GM21447 (cell line): ENCODE results near the gene RETREG1.

Experiments used
- ATAC-seq: cut with Tn5 transposase; IDR thresholded peaks from one replicate; pipeline ENCODE4 v1.9.1; 2021; ENCODE audit not compliant: unreplicated experiment

Gene RETREG1

DNA sequence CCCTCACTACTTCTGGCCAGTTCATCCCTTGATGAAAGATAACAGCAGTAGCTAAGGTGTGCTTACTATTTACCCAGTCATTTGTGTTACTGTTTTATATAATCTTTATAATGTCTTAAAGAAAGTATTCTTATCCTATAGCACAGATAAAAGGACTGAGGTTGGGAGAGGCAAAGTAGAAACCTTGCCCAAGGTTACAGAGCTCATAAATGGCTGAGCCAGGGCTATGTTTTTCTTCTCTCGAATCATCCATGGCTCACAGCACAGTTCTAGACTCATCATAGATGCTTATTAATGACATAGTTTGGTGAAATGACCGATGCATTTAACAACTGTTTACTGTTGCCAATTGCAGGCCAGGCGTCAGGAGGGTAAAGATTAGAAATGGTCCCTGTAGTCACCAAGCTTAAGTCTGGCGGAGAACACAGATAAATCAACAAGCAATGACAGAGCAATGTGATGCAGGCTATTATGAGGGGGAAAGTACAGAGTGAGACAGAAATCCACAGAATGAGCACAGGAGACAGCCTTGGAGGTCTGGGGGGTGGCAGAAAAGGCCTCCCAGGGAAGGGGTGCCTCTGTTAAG is 85.6 kb downstream of the RETREG1 start:
- no peak for ATAC-seq

DNA sequence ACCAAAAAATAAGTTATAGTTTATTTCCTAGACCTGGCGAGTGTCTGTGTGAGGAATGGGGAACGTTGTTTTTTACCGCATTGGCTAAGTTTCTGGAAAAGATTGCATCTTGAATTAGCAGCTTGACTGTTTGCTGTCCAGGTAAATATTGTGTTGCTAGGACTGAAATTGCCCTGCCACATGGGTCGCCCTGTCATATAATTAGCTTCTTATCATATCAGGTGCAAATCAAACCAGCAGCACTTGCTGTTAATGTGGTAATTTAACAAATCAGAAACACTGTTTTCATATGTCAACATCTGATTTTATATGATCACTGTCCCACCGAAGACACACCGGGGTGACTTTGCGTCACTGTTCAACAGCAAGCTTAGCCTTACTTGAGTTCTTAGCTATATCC is 87.5 kb downstream of the RETREG1 start:
- no peak for ATAC-seq

DNA sequence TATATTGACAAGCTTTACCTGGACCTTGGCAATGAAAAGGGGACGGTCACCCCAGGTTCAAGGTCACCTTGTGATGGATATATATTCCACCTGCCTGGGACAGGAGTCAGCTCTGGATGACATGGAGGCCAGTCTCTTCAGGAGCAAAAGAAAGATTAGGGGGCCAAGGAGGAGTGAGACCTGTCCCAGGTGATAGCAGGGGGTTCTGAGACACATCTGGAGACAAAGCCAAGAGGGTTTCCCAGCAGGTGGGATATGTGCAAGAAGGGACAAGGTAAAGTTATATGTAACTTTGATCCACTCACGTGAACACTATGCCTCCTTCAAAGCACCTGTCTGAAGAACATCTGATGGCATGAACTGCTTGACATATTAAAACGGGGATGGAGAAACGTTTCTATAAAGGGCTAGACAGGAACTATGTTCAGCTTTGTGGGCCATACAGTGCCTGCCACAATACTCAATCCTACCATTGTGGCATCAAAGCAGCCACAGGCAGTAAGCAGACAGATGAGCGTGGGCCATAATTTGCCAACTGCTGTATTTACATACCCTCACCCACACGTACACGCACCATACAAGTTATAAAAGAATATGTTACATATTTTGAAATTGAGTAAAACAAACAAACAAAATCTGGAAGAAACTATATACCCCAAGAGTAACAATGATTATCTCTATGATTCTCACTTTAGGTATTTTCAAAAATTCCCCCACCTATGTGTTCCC is 88.3 kb downstream of the RETREG1 start:
- no peak for ATAC-seq

DNA sequence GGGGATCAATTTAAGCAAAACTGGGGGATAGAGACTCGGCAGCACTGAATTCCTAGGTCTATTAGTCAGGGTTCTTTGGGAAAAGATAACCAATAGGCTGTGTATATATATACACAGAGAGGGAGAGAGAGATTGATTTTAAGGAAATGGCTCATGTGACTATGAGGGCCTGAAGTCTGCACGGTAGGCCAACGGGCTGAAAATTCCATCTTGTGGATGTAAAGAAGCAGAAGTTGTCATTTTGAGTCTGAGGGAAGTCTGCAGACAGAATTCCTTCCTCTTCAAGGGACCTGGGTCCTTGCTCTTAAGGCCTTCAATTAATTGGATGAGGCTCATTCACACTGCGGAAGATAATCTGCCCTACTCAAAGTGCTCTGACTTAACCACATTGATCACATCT is 91.1 kb downstream of the RETREG1 start:
- no peak for ATAC-seq

DNA sequence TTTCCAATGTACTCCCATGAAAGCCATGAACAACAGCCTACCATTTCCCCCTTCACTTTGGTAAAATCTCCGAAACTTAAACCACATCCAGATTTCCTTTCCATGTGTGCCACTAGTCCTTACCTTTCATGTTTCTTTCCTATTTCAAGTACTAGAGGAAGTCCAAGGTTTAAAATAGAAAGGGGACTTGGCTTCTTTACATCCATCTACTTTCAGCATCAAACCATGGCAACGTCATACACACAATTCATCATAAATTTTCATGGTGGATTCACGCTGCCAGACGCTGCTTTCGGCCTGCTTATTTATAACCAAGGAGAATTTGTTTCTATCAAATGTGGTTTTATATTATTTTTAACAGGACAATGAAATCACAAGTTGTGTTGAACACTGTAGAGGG is 92.5 kb downstream of the RETREG1 start:
- no peak for ATAC-seq

DNA sequence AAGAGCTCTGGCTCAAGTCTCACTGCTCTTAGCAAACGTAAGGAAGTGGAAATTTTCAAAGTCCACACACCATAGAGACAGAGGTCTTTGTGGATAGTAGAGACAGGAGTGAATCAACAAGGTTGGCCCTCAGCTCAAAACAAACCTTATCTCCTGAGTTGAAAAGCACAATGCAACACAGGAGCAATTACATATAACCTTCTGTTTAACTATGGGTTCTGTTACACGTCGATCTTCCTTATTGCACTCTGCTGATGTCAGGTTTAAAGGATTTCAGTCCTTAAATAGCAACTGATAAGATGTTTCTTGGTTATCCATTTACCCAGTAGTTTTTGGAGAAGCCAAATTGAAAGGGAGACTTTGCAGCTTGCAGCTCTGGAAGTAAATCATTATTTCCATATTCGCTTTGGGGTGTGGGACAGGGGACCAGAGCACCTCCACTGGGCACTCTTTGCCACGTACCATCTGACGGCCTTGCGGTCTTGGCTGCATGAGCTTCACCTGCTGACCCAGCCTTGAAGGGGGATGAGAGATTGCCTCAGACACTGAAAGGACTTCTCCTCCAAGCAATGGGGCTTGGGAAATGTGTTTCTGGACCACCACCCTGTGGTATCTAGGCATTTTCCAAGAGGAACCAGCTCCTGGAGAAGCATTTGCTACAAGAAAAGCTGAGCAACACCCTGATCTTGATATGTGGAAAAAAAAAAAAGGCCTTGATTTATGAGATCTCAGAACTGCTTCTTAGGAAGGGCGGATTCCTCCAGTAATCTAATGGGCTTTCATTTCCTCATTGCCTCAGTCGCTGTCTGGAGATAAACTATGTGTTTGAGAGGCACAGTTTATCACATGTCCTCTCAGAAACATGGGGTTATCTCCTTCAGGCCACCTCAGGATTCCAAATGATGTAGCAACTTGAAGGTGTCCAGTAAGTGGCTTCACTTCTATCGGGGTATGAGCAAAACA is 95.0 kb downstream of the RETREG1 start:
- no peak for ATAC-seq

DNA sequence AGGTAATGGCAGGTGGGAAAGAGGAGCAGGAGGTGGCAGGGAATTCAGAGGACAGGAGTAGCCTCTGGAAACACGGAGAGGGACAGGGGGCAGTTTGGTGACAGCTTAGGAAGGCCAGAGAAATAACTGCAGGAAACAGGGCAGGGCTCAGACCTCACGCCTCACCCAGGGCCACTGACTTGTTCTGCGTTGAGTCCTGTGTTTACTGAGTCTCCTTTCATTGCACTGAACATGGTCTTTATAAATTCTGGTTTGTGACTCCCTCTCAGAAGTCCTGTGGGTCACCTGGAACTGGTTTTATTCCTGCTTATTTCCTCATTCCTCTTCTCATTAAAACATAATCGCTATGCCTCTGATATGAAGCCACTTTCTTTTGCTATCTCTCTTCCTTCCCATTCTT is 96.0 kb downstream of the RETREG1 start:
- no peak for ATAC-seq

DNA sequence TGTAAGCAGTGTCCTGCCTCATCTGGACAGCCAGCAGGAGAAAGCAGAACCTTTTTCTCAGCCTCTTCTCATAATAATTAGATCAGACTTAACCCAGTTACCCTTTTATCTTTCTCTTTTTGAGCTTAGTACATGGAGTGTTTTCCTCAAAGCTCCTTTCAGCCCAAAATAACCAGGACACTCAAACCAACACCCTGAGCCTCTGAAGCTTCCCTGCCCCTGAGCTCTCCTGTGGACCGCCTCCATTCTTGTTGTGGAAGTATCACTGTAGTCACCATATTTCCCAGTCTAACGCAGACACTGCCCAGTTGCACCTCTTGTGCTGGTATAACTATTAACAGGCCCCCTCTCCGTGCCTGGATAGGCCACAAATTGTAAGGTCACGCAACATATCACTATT is 97.4 kb downstream of the RETREG1 start:
- ATAC-seq = no peak

DNA sequence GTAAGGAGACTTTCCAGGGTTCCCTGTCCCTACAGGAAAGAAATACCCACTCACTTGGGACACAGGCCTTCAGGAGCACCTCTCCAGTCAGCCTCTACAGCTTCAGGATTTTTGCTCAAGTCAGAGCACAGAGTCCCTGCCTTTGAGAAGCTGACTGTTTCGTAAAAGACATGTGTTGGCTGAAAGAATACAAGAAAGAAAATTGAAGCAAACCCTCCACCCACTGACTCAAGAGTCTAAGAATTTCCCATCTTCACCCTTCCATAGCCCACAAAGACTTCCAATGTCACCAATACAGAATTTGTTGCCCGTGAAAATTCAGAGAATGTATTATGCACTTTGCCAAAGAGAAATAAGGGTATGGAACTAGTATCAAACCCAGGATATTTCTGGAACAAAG is 98.2 kb downstream of the RETREG1 start:
- no peak for ATAC-seq

DNA sequence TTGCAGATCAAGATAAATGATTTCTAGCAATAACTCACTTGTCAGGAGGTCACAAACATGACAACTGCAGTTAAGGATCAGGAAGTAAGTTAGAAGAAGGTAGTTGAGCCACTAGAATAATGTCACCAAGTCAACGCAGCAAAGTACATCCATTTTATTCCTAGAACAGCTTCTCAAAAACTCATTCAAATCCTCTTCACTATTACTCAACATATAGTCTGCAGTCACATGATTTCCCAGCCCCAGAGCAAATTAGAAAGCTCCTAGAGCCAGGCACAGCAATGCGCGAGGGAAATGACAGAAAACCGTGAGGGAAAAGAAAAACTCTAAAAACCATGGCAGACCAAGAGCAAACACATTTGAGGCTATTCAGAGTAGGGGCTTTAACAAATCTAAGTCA is 101.3 kb downstream of the RETREG1 start:
- no peak for ATAC-seq

DNA sequence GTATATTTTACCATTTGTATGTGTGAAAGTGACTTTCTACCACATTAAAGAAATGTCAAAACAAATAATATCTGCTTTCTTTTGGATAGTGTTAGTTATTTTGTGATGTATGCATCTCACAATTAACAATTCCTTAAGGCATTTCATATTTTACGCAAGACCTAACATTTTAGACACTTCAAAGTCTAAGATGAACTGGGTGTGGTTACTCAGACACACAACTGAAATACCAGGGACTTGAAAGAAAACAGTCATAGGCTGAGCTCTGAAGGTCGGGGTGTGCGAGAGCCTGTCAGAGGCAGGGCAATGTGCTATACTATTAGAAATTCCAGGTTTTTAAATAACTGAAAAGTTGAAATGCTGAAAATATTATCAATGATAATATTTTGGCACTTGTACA is 106.7 kb downstream of the RETREG1 start:
- ATAC-seq = no peak

DNA sequence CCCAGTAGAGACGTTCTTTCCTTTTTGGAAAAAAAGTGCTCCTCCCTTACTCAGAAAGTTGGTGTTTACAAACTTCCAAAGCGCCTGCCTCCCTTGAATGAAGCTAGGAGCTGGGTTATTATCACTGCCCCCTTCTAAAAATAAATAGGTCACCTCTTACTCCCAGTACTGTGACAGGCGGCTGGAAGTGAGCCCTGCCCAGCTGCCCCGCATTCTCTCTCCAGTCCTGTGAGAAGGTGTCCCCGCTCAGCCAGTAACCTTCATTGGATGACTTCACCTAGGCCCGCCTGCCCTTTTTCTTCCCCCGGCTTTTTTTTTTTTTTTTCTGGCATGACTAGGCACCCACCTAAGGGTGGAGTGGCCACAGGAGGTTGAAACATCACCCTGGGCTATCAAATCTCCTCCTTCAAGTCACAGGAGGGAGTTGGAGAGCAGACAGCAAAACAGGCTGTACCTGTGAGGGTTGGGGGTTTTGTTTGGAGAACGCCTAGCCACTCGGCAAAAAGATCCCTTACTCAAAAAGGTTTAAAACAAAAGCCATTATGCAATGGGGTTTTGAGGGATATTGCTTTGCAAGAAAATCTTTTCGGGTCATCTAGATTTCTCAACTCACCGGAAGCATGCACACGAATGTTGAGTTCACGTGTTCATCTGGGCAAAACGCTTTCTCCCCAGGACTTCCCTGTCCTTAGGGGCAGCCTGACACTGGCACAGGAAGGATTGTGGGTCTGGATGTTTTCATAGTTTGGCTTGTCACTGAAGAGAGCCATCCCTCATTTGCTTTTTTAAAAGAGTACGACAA is 107.9 kb downstream of the RETREG1 start:
- ATAC-seq = no peak

DNA sequence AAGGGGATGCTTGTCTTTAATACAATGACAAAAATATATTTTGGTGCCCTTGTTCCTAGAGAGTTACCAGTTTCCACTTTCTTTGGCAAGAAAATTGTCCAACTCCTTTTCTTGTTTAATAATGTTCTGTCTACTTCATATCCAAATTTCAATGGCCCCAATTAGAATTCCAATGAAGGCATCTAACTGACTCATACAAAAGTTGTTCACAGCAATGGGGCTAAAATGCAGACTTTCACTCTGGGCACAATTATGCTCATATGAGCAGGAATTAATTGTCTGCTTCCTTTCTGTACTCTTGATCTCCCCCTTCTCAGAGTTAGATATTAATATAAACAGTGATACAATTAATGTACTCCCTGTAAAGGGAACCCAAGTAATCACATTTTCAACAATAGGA is 109.1 kb downstream of the RETREG1 start:
- ATAC-seq = no peak

DNA sequence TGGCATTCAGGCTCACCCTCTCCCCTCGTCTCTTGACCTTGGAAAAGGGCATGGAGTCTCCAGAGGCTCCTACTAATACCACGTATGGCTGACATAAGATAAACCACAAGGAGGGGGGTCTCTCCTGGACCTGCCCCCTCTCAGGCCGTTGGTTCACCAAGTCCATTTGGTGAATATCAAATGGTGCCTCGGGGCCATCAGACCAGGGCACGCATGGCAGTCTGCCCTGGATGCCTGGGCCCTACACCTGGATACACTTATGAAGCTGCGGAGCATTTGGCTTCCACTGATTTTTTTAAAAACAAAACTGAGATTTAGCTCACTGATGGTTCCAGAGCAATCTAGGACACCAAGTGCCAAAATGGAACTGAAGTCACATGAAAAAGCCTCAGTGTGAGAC is 110.9 kb downstream of the RETREG1 start:
- no peak for ATAC-seq

DNA sequence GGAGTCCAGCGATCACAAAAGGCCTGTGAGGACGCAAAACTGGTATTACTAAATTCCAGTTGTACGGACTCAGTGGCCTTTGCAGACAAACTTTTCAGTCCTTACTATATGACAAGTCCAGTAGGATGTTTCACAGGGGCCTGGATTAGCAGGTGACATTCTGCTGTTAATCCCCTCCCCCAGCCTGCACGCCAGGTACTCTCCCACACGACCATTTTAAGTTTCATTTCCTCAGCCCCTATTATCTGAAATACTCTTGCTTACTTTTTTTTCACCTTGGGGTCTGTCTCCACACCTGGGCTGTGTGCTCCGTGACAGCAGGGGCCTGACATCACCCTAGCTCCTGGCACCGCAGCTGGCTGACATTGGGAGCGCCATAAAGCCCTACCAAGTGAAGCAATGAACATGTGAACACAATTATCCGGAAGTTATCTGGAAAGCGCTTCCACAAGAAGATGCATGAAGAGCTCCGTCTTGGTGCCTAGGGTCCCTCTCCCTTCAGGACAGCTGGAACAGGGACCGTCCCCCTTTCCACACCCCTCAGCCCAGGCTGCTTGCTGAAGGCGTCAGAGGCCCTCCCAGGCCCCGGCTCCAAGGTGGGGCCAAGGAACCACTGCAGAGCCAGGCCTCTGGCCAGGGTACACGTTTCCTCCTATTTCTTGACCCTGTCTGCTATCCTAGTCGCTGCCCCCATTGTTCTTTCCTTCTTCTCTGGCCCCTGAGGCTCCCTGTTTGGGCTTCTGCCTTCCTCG is 111.5 kb downstream of the RETREG1 start:
- no peak for ATAC-seq

DNA sequence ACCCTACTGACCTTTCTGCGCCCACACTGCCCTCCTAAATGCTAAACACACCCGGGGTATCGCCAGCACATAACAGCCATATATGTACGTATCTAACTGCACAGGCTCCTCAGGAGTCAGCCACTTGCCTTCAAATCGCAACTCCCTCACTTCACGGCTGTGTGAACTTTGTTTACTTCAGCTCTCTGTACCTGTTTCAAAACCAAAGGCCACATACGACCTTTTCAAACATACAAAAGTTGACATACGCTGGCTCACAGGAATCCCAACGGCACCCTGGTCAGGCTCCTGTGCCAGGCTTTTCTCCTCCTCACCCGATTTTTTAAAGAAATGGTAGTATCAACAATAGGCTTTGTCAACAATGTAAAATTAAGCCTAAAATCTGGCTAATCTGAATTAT is 112.2 kb downstream of the RETREG1 start:
- ATAC-seq = no peak

DNA sequence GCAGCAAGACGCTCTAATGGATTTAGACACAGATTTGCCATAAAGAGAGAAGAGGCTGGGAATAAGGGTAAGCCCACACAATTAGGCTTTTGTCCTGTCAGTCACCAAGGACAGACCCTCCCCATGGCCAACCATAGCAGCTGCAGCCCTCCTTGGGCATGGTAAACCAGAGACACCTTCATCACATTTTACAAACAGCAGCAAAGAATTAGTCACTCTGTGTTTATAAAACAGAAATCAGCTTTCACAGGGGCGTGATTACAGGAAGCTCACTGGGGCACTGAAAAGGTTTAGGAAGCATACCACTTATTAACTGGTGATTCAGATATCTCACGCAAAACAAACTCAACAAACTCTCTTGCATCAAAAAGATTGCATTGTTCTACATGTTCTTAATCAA is 113.9 kb downstream of the RETREG1 start:
- no peak for ATAC-seq

DNA sequence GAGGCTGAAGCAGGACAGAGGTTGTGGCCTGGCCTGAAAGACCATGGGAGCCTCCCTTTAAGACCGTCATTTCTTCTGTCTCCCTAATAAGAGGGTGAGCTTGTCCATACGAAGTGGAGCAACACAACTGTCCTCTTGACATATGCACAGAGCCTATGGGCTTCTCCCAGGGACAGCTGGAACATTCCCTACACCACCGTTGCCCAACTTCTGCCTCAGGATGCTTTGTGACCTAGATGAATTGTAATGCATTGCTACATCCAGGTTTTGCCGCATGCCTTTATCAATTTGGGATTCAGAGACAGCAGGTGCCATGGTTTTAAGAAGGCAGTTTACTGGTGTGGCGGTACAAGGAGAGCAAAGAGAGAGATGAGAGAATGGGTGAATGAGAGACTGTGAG is 116.8 kb downstream of the RETREG1 start:
- no peak for ATAC-seq

DNA sequence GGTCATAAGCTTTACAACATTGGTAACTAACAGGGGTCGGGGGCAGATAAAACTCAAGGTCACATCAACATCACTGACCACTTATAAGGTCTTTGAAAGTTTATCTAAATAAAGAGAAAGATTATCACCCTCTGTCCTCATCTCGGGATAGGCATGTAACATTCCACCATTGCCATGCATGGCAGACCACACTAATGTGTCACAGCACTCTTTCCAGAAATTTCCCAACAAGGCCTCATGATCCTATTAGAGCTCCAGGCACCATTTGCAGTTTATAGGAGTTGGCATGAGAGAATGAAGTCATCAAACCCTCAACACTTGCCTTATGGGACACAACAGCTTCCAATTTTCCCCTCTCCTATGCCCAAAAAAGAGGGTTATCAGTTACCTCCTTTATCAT is 119.3 kb downstream of the RETREG1 start:
- no peak for ATAC-seq

DNA sequence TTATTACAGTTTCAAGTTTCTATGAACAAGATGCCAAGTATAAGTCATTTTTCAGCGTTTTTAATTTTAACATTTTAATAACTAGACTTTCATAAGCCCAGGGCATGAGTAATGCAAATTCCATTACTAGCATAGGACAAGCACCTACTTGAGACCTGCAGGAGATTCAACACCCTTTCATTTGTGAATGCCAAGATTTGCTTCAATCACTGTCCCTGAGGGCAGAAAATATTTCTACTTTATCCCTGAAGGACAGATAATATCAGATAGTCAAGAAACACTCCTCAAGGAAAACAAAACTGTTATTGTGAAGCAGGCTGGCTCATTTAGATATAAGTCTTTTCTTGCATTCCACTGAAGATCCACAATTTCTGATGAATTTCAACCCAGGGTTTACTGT is 123.5 kb downstream of the RETREG1 start:
- ATAC-seq = no peak
